ENCODE measurements around the gene ENDOU.
A peak's percentile ranks its signal among the peaks of the same experiment; 100 is the strongest.

ENDOU gene

DNA sequence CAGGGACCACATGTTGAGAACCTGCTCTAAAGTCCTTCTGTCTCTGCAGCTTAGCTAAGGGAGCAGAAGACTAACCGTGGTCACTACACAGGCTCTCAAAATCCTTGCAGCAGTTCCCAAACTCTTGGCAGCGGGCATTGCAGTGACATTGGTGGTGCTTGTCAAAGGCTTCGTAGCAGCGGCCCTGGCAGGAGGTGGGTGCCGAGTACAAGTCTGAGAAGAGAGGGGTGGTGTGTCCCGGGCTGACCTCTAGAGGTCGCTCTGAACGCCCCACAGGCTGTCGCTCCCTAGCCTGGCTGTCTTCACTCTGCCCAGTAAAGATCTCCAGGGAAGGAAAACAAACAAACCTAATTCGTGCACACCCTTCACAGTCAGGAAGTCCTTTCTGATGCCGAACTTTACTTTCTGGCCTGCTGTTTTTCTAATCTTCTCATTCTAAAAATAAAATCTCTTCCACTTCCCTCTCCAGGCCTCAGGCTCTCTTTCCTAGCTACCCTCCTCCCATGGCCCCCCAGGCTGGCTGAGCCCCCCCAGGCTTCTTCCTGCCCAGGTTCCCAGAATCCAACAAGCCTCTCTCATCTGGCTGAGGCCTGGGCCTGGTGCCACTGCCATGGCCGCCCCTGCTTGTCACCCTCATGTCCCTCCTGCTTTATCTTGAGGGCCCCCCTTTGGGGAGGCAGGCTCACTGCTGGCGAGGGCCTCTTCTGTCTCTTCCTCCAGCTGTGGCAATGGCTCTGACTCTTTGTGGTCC lies 7.7 kb downstream of the ENDOU start:
- peak; percentile 73 to 74 for DNase-seq

DNA sequence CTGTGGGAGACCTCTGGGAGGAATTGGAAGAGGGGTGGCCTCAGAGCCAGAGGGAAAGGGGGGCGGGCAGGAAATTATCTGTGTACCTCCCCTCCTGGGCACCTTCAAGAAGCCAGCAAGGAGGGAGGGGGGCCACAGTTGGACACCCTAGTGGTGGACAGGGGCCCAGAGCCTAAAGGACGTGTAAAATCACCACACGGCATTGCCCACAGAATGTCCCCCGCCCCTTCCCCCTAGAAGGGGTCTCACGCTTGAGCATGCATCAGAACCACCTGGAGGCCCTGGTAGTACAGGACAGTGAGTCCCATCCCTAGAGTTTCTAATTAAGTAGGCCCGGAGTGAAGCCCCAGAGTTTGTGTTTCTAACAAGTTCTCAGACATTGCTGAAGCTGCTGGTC lies 8.2 kb downstream of the ENDOU start:
- no peak for DNase-seq

DNA sequence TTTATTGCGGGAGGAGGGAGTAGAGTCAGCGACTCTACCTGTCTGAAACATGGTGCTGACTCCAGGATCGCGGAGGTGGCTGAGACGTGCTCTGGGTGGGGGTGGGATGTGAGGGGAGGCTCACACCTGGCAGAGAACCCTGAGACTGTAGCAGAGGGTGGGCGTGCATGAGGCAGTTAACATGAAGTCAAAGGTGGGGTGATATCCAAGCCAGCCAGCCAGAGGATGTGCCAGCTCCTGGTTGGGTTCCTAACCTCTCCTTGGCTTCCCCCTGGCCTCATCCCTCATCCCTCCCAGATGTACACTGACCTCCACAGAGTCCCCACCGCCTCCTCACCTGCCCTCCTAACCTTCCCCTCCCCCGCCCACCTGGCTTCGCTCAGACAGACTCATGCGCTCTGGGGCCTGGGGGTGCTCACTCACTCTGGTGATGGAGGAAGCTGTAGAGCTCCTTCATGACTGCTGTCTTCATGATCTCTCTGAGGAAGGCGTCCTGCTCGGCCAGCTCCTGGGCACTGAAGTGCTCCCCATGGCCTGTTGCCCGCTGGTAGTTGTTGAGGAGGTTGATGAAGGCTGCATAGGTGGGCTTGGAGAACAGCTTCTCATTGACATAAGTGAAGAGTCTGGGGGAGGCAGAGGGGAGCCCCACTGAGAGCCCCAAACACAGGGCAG lies 9.3 kb downstream of the ENDOU start:
- DNase-seq, result no peak

DNA sequence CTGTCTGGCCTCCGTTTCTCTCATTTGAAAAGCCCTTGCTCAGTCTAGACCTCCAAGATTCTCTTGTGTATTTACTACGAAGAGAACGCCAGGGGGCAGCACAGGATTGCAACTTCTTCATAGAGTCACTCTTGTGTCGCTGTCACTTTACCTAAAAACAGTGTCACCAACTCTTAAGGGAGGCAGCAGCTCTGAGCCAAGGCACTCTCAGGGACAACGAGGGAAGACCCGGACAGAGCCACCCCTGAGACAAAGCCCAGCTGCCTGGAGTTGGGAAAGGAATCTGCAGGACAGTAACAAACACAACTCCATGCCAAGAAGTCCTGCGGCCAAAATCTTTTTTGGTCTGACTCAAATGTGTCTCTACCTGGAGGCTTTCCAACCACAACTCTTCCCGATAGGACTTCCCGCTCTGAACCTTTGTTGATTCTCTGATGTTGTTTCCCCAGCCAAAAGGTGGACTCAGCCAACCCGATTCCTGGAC lies 9.9 kb downstream of the ENDOU start:
- peak; percentile 84 to 86 for DNase-seq

DNA sequence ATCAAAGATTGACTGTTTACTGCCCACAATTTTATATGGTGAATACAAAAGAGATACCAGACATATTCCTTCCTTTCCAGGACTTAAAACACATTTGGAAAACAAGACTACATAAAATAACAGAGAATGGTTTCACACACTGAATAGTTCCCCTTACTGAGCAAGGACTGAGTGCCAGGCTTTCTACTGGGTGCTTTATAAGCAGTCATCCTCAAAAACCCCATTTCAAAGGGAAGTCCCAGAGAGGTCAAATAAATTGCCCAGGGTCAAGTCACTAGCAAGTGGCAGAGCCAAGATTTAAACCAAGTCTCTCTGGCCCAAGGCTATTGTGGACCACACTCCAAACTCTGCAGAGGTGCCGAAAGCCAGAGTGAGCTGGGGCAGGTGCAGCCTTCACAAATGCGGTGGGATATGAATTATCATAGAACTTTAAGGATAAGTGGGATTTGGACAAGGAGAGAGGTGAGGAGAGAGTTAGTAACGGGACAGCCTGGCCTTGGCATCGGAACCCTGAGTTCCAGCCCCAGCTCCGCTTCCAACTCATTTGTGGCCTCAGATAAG lies 10.4 kb downstream of the ENDOU start:
- DNase-seq, result no peak

DNA sequence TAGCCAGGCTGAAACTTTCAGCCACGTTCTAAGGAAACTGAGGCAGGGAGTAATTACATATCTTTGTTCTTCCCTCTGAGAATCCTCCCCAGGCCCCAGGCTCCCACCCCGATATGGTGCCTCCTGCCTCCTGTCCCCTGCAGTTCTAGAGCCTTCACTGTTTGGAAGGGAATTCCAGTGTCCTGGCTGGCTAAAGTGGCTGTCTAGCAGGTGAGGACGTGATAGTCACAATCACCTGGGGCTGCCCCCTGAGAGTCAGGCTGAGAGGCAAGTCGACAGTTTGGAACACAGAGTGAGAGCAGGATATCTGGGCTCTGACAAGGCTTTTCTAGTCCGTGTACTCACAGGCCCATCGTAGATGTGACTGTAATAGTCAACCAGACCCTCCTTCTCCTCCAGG lies 13.1 kb downstream of the ENDOU start:
- no peak for DNase-seq

DNA sequence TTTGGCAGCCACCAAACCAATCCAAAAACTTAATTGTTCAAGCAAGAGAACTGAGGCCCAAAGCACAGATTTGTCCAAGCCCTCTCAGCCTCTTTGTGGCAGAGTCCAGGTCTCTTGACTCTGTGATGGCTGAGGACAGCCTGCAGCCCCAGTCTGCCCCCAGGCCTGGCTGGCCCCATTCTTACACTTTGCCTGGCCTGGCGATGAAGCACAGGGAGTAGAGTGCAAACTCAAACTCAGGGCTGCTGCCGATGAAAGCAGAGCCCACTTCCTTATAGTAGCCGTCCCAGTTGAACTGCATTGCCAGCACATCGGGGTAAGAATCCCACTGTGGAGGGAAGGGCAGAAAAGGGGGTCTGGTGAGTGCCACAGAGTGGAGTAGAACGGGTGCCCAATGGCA lies 13.8 kb downstream of the ENDOU start:
- DNase-seq, result no peak

DNA sequence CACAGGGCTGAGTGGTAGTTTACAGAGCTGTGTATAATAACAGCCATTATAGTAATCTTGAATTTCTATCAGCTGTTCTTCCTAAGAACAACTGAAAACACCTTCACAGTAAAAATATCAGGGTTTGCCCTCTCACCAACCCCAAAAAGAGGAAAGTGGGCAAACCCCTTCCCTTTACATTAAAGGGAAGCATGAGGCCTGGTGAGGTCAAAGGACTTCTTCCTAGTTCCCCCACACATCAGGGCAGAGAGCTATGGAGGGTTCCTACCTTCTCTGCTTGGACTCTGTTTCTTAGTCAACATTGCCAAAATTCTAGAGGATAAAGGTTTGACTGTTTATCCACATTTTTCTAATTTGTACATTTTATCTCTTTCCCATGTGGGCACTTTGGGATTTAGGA lies 15.0 kb downstream of the ENDOU start:
- DNase-seq, result peak in 1 of 2 experiments; percentile 5

DNA sequence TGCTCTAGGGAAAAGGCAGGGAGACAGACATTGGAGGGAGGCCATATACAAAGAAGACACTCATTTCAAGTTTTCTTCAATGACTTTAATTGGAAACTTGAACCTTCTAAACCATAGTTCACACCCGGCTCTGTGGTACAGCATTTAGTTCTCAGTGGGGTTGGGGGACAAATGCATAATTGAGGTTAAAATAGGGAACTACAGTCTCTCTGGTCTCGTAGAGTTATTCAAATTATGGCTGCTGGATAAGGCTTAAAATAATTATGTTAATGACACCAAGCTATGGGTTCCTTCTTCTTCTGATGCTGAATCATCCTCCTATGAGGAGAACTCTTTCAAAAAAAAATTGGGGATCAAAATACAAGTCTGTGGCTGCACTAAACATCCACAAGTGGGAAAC lies 15.6 kb downstream of the ENDOU start:
- peak; percentile 9 to 17 for DNase-seq

DNA sequence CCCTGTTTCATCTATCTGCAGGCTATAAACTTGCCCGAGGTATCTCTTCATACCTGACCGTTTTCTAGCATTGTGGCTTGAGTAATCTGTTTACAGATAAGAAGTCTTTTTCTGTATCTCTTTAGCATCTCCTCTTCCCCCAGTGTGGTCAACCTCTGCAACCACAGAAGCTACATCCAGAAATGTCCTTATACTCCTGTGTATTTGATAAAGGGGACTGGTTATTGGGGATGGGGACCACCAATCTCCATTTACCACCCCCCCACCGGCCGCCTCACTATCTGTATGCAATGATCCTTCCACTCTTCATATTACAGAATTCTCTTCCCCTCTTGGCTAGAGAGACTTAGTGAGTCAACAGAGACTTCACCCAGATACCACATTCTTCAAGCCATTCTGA lies 16.1 kb downstream of the ENDOU start:
- no peak for DNase-seq

DNA sequence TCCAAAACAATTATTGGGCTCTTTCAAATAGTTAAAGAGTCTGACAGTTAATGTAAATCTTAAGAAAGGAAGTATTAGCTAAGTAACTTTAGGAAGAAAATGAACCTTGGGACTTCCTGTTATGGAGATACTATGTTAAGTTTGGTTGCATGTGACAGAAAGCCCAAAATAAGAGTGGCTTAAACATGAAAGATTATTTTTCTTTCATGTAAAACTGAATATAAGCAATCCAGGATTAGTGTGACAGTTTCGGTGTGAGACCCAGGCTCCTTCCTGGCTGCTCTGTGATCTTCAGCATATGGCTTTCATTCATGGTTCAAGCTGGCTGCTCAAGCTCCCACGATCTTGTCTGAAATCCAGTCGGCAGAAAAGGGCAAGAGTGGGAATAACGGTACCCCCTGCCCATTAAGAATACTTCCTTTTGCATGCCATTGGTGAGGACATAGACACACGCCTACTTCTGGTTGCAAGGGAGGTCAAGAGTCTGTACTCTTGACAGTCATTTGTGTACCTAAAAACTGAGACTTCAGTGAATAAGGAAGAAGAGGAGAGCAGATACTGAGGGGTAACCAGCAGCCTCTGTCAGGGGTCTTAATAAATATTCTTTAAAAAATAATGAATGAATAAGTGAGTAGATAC lies 17.3 kb downstream of the ENDOU start:
- DNase-seq, result peak; percentile 35 to 37

DNA sequence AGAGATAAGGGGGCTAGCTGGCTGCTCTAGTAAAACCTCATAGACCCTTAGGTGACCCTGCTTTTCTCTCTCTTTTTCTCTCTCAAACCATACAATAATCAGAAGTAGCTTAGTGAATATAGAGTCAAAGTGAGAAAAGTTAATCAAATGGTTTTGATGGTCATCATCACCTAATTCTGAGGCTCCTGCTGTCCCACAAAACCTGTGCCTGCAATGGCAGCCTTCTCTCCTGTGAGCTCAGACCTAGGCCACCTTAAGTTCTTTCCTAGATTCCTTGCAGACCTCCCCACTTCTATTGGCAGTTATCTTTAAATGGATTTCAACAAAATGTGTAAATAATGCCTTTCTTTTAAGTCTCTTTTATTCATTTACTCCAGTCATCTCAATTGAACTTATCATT lies 17.9 kb downstream of the ENDOU start:
- DNase-seq, result no peak

DNA sequence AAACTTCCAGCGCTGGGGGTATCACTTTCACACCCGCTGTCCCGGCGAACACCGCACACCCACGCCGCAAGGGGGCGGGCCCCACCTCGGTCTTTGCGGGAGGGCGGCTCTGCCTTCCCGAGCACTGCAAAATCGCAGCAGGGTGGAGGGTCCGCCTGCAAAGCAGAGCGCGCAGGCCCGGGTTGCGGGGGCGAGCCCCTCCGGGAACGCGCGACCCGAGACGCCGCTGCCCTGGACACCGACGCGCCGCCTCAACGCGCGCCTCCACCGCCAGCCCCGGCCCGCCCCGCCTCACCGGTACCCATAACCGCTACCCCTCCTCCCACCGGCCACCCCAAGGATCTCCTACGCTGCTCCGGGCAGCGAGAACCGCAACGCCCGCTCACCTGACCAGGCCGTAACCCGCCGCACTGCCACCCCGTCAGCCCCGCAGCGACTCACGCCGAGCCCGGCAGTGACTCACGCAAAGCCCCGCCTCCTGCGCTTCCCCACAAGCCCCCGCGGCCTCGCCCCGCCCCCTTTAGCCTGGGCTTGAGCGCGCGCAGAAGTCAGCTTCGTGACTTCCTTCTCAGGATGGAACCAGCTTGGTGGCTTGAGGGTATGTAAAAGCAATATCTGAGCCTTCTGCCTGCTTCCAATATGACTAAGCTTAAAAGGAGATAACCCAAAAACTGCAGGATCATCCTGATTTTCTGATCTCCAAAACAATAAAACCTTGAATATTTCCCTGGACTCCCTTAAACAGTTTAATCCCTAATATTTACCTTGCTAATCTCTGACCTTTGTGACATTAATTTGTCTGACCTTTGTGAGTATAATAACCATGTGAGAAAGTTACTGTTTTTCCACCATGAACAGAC lies 19.5 kb downstream of the ENDOU start, which contains the start of gene RPAP3:
Gene RPAP3, minus strand, starts transcription at position 465 of the 860 bp plus-strand sequence. CDS start 3,190 bp downstream, outside the sequence.
- DNase-seq, result peak; percentile 87 to 90

DNA sequence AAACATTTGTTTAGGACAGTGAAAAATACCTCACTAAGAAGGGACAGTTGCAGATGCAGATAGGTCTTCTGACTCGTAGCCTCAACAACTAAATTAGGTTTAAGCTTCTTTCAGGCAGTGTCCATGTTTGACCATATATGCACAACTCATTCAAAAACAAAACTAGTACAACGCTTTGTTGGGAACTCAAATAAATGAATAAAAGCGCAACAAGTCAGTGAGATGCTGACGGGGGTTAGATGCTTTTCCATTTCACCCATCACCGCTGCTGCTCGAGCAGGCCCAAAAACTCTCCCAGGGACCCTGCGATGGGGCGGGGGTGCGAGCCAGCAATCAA lies 20.1 kb downstream of the ENDOU start:
- no peak for DNase-seq

DNA sequence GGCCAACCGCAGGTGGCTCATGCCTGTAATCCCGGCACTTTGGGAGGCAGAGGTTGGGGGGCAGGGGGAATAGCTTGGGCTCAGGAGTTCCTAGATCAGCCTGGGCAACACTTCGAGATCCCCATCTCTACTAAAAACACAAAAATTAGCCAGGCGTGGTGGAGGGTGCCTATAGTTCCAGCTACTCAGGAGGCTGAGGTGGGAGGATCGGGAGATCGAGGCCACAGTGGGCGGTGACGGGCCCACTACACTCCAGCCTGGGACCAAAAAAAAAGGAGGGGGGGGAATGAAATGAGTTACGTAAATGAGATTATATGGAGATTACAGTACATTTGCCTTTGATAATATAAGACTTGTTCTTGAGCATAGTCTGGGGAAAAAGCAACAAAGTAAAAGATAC lies 20.6 kb downstream of the ENDOU start:
- DNase-seq, result no peak

DNA sequence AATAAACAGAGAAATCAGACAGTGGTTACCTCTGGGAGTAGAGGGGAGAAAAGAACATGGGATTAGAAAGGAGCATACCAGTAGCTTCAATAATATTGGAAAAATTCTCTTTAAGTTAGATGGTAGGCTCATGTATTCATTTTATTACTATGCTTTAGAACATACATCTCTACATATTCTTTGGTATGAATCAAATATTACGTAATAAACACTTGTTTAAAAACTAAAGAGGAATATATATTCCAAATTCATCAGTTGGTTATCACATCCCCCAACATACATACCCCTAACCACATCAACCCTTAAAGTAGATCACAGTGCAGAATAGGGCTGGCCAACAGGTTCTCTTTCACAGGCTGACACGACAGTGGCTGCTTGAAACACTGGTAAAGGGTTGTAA lies 25.0 kb downstream of the ENDOU start:
- DNase-seq, result no peak

DNA sequence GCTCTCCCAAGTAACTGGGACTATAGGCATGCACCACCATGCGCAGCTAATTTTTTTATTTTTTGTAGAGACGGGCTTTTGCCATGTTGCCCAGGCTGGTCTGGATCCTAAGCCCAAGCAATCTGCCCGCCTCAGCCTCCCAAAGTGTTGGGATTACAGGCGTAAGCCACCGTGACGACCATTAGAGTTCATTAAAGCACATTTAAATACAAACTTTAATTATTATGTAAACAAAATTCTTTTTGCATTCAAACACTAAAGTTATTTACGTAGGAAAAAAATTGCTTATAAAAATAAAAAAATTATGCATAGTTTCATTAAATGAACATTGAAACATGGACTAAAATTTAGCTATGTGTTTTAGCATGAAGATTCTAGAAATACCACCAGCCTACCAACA lies 26.7 kb downstream of the ENDOU start:
- DNase-seq, result no peak

DNA sequence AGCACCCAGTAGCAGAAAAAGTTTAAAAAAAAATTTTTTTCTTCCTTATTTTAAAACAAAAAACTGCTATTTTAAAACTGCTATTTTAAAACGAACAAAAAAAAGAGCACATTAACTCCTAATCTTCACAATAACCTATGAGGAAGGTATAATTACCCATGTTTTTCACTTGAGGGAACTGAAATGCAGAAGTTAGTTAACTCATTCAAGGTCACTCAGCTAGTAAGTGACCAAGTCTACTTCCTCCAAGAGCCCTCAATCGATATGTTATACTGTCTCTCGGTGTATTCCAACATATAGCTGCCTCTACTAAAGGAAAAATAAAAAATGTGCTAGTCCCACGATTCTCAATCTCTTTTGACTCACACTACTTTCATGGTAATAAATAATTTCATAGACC lies 27.2 kb downstream of the ENDOU start:
- peak; percentile 51 to 65 for DNase-seq

DNA sequence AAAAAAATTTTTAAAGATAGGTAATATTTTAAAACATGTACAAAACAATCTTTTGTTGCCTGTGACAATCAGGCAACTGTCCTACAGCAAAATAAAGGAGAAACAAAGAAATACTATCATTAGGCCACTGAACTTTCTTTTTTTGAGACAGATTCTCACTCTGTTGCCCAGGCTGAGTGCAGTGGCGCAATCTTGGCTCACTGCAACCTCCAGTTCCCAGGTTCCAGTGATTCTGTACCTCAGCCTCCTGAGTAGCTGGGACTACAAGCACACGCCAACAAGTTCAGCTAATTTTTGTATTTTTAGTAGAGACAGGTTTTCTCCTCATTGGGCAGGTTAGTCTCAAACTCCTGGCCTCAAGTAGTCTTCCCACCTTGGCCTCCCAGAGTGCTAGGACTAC lies 36.1 kb downstream of the ENDOU start:
- DNase-seq, result no peak

DNA sequence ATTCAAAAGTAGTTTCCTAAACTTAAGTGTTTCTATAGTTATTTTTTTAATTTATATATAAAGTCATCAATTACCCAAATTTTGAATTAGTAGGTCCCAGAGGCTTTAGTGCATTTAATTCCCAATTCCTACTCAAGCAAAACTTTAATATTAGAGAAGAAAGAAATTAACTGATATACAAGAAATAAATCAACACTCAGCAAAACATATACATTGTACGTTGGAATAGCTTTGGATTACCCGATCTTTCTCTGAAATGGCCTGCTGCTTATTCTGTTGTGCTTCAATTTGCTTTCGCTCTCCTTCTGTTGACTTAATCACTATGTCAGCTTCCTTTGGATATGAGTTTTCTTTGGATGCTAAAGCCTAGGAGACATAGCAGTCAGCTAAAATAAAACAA lies 37.7 kb downstream of the ENDOU start:
- DNase-seq, result no peak

DNA sequence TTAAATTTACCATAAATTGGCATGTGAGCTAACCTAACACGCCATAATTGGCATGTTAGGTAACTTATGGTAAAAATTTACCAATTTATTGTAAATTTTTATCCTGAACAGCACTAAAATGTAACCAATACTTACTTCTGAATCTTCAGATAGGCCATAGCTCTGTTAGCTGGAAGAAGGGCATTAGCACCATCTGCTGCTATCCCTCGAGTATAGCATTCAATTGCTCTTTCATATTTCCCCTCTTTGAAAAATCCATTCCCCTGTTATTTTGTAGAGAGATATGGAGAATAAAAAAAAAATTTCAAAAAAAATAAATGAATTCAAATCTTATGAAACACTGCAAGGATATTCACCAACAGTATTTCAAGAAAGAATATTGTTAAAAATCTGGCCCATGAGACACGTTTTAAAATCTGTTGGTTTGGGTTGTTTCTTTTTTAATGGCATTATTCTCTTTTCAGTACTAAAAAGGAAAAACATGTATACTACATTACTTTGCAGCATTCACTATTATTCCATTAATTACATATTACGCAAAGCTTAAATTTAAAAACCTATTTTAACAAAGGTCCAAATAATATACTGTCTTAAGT lies 38.5 kb downstream of the ENDOU start:
- peak; percentile 31 to 56 for DNase-seq

DNA sequence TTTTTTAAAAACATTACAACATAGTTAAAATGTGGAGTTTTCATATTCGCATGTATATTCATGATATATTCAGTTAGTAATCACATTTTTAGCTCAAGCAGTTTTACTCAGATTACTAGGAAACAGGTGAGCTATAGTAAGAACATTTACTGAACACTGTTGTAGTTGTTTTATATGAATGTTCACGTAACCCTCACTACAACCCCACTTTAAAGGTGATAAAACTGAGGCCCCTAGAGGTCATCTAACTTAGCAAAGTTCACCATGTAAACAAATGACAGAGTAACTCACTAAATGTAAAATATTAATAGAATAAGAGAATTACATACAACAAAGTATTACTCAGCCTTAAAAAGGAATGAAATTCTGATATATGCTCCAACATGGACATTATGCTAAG lies 45.5 kb downstream of the ENDOU start:
- no peak for DNase-seq

All from AML-193 (cell line).